Occipital lobe (tissue), 2 donors: Measurements from ENCODE around the gene RIPPLY2. TPM values are rescaled to one million over a fixed set of nuclear protein-coding genes. Genes with fewer than 3 reads are reported as not detected.
"Not testable (repeated sequence)": the region's sequence is repeated elsewhere in the genome, so short reads cannot be mapped to it uniquely, and the experiment has no call there.

Experiments
- DNase-seq: peaks from one replicate; lab custom pipeline; 2025; lab: John Stamatoyannopoulos, UW
- total RNA-seq: library from RNA; depleted of rRNA; stranded (reverse); fragments of >200 nt; gene quantifications from one replicate; pipeline ENCODE4 v1.2.3, GENCODE V29; 2014

Gene RIPPLY2
- total RNA-seq, result 12.9 TPM

- DNase-seq, result peak; percentile 71
Measured at GRCh38 chr6:83853178-83854000, at the start of gene RIPPLY2. Gene RIPPLY2 (plus strand): TSS chr6:83853360. CDS start chr6:83853417, 57 bp downstream.

- not testable (repeated sequence) for DNase-seq
Measured at GRCh38 chr6:83803492-83803891, 49.7 kb upstream of the RIPPLY2 start.

GRCh38 chr6:83804886-83805285 lies 48.3 kb upstream of the RIPPLY2 start:
- no peak for DNase-seq

- no peak for DNase-seq
Measured at GRCh38 chr6:83808005-83808404, 45.2 kb upstream of the RIPPLY2 start.

GRCh38 chr6:83808926-83809325 lies 44.2 kb upstream of the RIPPLY2 start:
- DNase-seq, result no peak

- no peak for DNase-seq
Measured at GRCh38 chr6:83812595-83812994, 40.6 kb upstream of the RIPPLY2 start.

- no peak for DNase-seq
Measured at GRCh38 chr6:83815631-83816272, 37.4 kb upstream of the RIPPLY2 start.

GRCh38 chr6:83822629-83823169 lies 30.5 kb upstream of the RIPPLY2 start:
- no peak for DNase-seq

- no peak for DNase-seq
Measured at GRCh38 chr6:83824388-83824801, 28.8 kb upstream of the RIPPLY2 start.

GRCh38 chr6:83824831-83825230 lies 28.3 kb upstream of the RIPPLY2 start:
- DNase-seq, result no peak

- DNase-seq, result no peak
Measured at GRCh38 chr6:83827050-83827449, 26.1 kb upstream of the RIPPLY2 start.

GRCh38 chr6:83838727-83839126 lies 14.4 kb upstream of the RIPPLY2 start:
- no peak for DNase-seq

GRCh38 chr6:83844170-83844569 lies 9.0 kb upstream of the RIPPLY2 start:
- no peak for DNase-seq

GRCh38 chr6:83846291-83846690 lies 6.9 kb upstream of the RIPPLY2 start:
- DNase-seq, result no peak

GRCh38 chr6:83847179-83847578 lies 6.0 kb upstream of the RIPPLY2 start:
- DNase-seq, result no peak

- no peak for DNase-seq
Measured at GRCh38 chr6:83849127-83849526, 4.0 kb upstream of the RIPPLY2 start.

- DNase-seq, result no peak
Measured at GRCh38 chr6:83849610-83850009, 3.5 kb upstream of the RIPPLY2 start.

- DNase-seq, result no peak
Measured at GRCh38 chr6:83852528-83853177, 507 bp upstream of the RIPPLY2 start.

GRCh38 chr6:83854001-83854501 lies 891 bp downstream of the RIPPLY2 start:
- DNase-seq, result peak; percentile 54

GRCh38 chr6:83854766-83855165 lies 1.6 kb downstream of the RIPPLY2 start:
- no peak for DNase-seq

GRCh38 chr6:83859410-83860358 lies 6.5 kb downstream of the RIPPLY2 start, which contains the start of gene CYB5R4:
Gene CYB5R4 (plus strand): TSS chr6:83859689. CDS start chr6:83859783, 94 bp downstream.
- peak; percentile 88 for DNase-seq
